Activated CD8-positive, alpha-beta memory T cell treated with anti-CD3 and anti-CD28 coated beads for 24 hours (primary cell): ENCODE results near the gene KCNK4.
A peak's percentile ranks its signal among the peaks of the same experiment; 100 is the strongest.
"Not testable (repeated sequence)": the region's sequence is repeated elsewhere in the genome, so short reads cannot be mapped to it uniquely, and the experiment has no call there.

ENCODE experiments used
- DNase-seq: peaks from one replicate; pipeline ENCODE4 v3.0.0-alpha.2; 2020

The KCNK4 gene

DNA sequence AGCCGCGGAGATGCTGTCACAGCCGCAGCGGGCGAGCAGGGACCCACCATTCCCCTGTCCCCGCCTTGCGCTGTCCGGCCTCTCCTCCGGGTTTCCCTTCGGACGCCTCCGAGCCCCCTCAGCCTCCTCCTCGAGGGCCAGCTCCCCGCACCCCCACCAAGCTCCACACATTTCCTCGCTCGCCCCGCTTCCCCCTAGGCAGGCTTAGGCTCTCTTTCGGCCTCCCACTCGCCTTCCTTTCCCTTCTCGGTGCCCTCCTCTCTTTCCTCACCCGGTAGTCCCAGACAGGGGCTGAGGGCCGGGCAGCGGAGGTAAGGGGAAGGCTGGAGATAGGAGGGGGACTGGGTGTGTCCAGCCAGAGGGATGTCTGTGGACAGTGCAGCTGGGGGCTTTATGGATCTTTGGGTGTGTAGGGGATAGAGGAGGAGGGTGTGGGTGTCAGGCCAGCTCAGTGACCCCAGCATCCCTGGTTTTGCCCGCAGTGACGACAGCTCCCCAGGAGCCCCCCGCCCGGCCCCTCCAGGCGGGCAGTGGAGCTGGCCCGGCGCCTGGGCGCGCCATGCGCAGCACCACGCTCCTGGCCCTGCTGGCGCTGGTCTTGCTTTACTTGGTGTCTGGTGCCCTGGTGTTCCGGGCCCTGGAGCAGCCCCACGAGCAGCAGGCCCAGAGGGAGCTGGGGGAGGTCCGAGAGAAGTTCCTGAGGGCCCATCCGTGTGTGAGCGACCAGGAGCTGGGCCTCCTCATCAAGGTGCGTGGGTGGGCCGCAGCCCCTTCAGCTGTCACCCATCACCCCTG is 1.6 kb downstream of the KCNK4 start:
- no peak for DNase-seq

DNA sequence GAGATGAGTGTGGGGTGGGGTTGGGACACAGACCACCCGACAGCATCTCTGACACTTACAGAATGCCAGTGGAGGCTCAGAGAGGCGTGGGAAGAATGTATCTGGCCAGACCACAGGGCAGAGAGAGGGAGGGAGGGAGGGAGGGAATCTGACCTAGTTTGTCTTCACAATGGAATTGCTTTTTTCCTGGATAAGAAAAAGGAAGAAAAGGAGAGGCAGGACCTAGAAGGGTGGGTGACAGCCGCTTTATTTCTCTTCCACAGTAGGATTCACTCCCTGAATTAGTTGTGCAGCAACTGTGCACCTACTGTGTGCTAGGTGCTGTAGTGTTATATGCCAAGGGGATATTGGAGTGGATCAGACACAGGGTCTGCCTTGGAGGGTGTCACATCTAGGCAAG is 3.7 kb downstream of the KCNK4 start:
- DNase-seq = no peak

DNA sequence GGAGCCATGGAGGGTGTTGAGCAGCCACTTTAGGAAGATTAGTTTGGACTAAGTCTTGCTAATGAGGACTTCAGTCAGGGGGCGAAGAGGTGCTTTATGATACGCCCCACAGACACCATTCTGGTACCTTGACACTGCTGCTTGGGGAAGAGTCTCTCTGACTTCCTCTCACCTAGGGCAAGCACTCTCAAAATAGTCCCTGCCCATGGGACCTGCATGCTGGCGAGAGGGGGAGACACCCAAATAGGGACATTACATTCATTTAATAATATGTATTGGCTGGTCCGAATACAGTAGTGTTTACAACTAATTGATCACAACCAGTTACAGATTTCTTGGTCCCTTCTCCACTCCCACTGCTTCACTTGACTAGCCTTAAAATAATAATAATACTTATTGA is 4.7 kb downstream of the KCNK4 start:
- no peak for DNase-seq

DNA sequence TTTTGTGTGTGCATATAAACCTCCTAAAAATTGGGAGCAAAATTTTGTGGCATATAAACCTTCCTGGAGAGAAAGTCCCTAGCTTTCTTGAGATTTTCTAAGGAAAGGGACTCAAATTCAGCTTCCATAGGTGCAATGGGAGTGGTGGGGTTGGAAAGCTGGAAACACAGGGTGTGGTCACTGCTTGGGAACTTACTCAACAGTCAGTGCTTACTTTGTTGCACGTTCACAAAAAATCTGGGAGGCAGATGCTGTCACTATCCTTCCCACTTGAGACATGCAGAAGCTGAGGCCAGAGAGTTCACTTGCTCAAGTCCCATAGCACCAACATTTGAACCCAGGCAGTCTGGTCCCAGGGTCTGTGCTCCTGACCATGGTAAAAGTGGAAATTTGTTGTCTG is 5.1 kb downstream of the KCNK4 start:
- DNase-seq = no peak

DNA sequence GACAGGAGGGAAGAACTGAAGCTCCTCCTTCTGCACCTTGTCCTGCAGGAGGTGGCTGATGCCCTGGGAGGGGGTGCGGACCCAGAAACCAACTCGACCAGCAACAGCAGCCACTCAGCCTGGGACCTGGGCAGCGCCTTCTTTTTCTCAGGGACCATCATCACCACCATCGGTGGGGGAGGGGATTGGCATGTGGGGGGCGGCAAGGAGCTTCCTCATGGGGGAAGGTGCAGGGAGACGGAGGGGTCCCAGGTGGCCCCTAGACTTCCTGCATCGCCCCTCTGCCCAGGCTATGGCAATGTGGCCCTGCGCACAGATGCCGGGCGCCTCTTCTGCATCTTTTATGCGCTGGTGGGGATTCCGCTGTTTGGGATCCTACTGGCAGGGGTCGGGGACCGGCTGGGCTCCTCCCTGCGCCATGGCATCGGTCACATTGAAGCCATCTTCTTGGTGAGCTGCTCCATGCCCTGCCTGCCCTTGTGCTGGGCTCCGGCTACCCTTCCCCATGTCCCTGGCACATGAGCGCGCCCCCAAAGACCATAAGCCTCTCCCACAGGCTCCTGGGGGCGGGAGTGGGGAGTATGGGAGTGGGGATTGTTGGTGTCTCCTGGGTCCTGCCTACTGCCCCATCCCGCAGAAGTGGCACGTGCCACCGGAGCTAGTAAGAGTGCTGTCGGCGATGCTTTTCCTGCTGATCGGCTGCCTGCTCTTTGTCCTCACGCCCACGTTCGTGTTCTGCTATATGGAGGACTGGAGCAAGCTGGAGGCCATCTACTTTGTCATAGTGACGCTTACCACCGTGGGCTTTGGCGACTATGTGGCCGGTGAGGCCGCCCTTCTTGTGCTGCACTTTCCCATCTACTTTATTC is 6.0 kb downstream of the KCNK4 start:
- DNase-seq = no peak

DNA sequence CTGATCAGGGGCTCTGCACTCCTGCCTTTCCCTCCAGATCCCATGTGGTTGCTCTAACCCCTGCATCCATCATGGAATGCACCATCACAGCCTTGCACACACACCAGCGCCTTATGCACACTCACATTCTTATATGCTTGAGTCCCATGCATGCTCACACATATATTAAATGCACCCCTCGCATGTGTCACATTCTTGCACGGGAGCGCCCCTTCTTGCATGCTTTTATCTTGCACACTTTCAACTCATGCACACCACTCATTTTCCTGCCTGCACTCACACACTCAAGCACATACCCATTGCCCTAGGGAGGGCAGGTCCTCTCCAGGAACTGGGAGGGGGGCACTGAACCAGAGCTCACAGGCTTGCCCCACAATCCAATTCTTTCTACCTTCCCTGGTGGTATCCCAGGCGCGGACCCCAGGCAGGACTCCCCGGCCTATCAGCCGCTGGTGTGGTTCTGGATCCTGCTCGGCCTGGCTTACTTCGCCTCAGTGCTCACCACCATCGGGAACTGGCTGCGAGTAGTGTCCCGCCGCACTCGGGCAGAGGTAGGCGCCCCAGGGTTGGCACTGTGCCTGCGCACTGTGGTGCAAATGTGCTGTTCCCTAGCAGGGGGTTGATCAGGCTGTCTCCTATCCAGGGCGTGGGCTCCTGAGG is 6.7 kb downstream of the KCNK4 start:
- DNase-seq = no peak

DNA sequence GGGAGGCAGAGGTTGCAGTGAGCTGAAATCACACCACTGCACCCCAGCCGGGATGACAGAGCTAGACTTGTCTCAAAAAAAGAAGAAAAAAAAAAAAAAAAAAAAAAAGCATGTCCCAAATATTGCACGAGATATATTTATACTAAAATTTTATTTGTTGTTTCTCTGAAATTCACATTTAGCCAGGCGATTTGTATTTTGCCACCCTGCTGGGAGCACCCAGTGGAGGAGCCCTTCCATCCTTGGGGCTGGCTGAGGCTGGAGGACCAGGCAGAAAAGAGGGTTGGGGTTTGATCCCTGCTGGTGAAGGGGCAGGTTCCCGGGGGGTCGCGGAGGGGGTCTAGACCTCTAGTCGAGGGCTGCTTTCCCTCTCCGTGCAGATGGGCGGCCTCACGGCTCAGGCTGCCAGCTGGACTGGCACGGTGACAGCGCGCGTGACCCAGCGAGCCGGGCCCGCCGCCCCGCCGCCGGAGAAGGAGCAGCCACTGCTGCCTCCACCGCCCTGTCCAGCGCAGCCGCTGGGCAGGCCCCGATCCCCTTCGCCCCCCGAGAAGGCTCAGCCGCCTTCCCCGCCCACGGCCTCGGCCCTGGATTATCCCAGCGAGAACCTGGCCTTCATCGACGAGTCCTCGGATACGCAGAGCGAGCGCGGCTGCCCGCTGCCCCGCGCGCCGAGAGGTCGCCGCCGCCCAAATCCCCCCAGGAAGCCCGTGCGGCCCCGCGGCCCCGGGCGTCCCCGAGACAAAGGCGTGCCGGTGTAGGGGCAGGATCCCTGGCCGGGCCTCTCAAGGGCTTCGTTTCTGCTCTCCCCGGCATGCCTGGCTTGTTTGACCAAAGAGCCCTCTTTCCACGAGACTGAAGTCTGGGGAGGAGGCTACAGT is 8.1 kb downstream of the KCNK4 start:
- no peak for DNase-seq

DNA sequence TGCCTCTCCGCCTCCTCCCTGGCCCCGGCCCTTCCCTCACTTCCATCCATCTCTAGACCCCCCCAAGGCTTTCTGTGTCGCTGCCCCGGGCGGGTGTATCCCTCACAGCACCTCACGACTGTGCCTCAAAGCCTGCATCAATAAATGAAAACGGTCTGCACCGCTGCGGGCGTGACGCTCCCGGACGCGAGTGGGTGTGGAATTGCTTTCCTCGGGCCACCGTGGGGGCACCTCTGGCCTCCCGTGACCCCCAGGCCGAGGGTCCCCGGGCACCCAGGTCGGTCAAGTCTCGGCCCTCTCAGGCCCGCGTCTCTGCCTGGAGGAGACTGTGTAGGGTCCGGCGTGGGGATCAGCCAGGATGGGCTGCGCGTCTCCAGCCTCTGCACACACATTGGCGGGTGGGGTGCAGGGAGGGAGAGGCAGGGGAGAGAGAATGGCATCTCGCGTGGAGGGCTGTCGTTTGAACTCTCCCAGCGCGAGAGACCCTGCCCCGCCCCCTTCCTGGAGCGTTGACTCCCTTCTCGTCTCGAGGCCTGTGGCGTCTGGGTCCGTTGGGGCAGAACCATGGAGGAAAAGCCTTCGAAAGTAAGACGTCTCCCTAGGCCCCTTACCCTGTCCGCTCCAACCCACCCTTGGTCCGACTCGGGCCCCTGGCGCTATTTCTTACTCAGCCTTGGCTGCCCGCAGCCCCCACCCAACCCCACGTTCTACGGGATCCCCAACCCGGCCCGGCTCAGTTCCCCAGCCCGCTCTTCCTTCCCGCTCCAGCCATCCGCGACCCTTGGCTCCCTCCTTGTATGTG is 8.9 kb downstream of the KCNK4 start, which contains the start of gene CATSPERZ:
TSS of gene CATSPERZ (plus strand) at position 512 of the 802 bp plus-strand sequence. CDS start at position 565, 53 bp downstream.
- DNase-seq = no peak

DNA sequence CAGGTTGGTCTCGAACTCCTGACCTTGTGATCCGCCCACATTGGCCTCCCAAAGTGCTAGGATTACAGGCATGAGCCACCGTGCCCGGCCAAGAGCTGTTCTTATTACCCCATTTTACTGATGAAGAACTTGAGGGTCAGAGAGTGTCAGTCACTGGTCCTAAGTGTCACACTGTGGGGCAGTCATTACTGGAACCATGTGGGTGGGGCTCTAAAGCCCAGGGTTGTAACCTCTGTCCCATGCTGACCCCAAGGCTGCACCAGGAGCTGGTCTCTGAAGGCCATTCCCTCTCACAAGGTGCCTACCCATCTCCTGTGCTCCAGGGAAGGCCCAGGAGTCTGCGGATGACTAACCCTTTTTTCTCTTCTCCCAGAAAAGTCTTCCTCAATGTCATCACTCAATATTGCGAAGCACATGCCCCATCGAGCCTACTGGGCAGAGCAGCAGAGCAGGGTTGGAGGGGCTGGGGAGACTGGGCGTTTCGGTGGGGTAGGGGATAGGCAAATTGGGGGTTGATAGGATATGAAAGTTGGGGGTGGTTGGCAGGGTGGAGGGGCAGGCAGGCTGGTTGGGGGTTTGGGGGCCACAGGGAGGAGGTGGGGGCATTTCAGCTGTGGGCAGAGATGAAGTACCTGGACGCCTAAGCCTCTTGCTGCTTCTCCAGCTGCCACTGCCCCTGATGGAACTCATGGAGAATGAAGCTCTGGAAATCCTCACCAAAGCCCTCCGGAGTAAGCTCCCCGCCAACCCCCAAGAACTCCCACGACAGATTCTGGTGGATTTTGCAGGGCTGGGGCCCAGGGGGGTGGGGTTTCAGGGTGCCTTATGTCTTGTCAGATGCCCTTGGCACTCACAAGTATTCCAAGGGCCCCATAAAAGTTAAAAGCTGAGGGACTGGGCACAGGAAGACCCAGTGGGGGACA is 12.3 kb downstream of the KCNK4 start:
- DNase-seq = no peak

DNA sequence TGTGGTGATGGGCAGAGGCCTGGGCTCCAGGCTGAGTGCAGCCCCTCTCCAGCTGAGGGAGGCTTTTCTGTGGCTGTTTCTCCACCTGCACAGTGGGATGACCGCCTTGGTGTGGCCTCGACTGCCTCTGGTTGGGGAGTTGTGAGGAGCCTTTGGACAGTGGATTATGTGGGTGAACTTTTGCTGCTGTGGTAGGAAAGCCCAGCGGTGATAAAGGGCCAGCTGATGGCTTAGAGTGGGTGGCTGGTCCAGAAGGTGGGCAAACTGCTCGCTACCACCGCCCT is 12.9 kb downstream of the KCNK4 start:
- DNase-seq = no peak

DNA sequence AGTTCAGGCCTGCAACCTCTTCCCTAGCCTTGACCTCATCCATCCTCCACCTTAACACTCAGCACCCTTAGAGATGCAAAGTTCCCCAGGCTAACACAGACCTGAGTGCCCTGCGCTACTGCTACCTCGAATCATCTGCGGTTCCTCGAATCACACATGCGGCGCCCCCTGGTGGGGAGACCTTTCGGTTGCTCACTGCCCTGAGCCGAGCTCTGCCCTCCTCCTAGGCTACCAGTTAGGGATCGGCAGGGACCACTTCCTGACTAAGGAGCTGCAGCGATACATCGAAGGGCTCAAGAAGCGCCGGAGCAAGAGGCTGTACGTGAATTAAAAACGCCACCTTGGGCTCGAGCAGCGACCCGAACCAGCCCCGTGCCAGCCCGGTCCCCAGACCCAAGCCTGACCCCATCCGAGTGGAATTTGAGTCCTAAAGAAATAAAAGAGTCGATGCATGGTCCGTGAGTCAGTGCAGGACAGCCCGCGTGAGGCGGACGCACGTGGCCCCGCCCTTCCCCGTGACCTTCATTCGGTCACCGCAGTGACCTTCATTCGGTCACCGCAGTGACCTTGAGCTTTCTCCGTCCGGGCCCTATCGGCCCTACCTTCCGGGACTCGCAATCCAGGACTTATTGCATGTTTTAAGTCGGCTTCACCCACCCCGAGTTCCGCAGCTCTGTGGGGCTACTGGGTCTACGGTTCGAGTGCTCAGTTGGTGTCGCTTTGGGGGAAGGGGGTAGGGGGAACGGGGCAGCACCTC is 13.4 kb downstream of the KCNK4 start:
- DNase-seq = peak; percentile 98

DNA sequence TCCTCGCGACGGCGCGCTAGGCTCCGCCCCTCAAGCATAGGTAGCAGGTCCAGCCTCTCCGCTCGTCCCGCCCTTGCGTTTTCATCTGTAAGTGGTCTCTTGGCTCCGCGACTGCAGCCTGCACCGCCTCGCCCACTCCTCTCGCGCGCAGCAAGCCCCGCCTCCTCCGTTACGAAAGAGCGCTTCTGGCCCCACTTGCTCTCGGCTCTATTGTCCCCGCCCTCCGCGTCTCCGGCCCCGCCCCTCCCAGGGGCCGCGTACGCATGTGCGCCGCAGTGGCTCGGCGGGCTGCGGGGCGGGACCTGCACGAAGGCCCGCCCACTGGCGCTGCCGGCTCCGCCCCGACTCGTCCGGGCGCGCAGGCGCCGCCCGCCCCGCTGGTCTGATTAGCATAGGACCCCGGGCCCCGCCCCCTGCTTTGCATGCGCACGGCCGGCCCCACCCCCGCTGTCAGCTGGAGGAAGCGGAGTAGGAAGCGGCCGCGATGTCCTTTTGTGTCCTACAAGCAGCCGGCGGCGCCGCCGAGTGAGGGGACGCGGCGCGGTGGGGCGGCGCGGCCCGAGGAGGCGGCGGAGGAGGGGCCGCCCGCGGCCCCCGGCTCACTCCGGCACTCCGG is 14.1 kb downstream of the KCNK4 start, which contains the start of gene ESRRA:
TSS of gene ESRRA (plus strand) at position 450 of the 616 bp plus-strand sequence. CDS start 1,656 bp downstream, outside the sequence.
- peak; percentile 99 for DNase-seq

DNA sequence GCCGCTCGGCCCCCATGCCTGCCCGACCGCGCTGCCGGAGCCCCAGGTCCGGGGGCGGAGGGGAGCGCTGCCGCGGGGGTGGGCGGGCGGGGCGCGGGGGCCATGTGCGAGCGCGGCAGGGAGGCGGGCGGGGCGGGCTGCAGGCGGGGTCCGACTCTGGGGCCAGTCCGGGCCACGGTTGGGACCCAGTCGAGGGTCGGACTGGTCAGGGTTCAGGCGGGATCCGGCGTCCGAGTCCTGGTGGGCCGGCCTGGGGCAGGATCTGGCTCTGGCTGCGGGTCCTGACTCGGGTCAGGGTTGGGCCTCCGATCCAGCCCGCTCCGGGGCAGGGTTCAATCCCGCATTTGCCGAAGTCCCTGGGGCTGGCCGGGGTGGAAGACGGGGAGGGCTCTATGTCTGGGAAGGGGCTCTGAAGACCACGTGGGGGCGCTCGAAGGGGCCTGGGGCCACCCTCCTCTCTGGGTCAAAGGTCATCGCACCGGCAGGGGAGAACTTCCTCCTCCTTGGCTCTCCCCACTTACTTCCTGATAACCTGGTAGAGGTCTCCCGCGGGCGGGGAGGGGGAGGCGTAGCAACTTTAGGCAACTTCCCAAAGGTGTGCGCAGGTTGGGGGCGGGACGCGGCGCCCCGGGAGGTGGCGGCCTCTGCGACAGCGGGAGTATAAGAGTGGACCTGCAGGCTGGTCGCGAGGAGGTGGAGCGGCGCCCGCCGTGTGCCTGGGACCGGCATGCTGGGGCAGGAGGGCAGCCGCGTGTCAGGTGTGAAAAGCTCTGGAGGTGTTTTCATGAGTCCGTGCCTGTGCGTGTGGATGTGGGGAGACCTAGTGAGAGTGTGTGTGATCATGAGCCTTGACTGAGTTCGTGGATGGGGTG is 14.8 kb downstream of the KCNK4 start:
- peak; percentile 89 for DNase-seq

DNA sequence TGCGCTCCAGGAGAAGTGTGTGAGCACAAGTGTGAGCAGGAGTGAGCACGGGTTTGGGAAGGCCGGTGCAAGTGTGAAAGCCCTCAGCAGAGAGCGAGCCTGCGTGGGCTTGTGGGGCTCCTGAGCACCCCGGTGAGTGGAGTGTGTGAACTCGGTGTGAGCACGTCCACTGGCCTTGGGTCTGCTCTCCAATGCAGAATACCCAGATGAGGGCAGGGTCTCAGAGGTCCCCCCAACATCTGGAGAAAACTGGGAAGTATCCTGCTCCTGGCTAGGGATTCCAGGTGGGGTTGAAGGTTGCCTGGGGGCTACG is 15.4 kb downstream of the KCNK4 start:
- no peak for DNase-seq

DNA sequence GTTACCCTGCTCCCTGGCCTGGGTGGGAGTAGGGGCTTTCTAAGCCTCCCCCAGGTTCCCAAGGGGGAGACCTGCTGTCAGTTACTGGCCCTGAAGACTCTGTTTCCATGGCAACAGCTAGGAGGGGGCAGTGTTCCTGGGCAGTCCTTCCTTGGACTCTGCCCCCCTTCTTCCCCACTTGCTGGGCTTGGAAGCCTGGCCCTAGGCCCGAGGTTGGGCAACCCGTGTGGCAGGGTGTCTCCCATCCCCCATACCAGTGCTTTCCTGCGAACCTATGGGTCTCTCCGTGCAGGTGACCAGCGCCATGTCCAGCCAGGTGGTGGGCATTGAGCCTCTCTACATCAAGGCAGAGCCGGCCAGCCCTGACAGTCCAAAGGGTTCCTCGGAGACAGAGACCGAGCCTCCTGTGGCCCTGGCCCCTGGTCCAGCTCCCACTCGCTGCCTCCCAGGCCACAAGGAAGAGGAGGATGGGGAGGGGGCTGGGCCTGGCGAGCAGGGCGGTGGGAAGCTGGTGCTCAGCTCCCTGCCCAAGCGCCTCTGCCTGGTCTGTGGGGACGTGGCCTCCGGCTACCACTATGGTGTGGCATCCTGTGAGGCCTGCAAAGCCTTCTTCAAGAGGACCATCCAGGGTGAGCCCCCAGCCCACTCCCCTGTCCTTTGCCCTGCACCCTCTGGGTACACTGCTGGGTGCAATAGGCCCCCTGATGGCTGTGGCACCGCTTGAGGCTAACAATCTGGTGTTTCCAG is 15.9 kb downstream of the KCNK4 start:
- no peak for DNase-seq

DNA sequence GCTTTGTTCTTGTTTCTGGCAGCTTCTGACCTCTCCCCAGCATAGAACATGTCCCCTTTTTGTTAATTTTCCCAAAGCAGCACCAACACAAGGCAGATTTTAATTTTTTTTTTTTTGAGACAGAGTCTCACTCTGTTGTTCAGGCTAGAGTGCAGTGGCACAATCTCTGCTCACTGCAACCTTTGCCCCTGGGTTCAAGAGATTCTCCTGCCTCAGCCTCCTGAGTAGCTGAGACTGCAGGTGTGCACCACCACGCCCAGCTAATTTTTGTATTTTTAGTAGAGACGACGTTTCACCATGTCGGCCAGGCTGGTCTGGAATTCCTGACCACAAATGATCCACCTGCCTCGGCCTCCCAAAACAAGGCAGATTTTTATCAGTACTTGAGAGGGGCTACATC is 16.7 kb downstream of the KCNK4 start:
- DNase-seq = not testable (repeated sequence)

DNA sequence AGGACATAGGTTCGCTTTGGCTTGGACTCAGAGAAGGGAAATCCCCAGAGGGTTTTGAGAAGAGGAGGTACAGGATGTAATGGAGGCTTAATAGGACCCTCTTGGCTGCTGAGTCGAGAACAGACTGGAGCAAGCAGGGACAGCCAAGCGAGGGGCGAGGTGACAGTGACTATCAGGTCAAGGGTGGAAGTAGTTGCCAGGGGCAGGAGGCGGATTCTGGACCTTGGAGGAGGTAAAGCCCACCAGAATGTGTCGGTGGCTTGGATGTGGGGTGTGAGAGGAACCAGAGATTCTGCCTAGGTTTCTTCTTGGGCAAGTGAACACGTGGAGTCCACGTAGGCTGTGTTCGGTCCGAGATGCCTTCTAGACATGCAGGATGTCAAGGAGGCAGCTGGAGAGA is 21.8 kb downstream of the KCNK4 start:
- DNase-seq = no peak
